Forelimb muscle (tissue), 1 donor: Measurements from ENCODE around the gene WFS1. TPM values are rescaled to one million over a fixed set of nuclear protein-coding genes. Genes with fewer than 3 reads are reported as not detected.
A peak's percentile ranks its signal among the peaks of the same experiment; 100 is the strongest.

Experiments used
- DNase-seq: peaks from one replicate; pipeline ENCODE4 v3.0.0-alpha.2; 2013; ENCODE audit warnings: low read depth
- polyA plus RNA-seq: library from polyadenylated mRNA; unstranded; fragments of 120-200 nt; gene quantifications from one replicate; pipeline ENCODE4 v1.2.1, GENCODE V29; 2013; ENCODE audit not compliant: insufficient read length

Gene WFS1
- polyA plus RNA-seq, 1 donor: 18.5 TPM

DNA sequence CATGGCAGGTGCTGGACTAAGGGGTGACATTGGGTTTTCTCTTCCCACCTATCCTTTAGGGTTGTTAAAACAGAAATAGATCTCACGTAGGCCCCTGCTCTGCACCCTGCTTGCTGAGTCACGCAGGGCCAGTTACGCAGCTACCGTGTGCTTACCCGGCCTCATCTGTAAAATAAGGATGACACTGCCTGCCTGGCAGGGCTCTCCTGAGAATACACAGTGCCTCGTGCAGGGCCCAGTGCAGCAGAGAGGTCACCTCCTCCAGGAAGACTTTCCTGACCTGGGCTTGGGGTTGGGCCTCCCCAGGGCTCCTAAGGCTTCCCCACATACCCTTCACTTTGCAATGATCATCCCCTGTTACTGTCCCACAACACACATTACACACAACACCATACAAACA lies 35.7 kb upstream of the WFS1 start:
- DNase-seq: no peak

DNA sequence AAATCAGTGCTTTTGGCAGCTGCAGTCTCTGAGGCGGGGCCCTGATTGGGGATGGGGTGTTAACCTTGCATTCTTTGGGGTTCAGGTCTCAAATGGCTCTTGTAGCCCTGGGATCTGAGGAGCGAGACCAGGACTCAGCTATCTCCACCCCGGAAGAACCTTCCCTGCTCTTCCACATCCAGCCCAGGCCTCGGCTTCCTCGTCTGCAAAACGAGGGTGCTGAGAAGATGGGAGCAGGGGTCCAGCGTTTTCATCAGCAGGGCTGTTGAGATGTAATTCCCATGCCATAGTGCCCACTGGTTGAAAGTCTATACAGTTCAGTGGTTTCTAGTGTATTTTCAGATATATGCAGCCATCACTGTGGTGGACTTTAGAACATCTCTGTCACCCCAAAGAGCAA lies 34.6 kb upstream of the WFS1 start:
- no peak for DNase-seq

DNA sequence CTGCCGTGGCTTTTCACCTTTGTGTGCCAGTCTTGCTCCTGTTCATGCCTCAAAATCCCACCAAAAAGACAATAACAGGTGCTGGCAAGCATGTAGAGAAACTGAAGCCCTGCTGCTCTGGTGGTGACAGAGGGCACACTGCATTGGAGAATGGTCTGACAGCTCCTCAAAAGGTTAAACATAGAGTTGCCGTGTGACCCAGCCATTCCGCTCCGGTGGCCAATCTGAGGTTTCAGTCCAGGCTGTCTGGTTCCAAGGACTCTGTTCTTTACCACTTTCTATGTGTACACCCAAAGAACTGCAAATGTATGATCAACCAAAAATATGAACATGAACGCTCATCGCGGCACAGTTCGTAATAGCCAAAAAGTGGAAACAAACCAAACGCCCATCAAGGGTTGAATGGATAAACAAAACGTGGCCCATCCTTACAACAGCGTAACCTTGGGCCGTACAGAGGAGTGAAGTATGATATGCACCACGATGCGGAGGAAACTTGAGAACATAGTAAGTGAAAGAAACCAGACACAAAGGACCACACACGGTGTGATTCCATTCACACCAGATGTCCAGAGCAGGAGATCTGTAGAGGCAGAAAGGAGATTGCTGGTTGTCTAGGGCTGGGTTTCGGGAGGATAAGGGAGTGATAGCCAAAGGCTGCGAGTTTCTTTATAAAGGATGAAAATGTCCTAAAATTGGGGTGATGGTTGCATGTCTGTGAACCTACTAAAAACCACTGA lies 33.6 kb upstream of the WFS1 start:
- DNase-seq: no peak

DNA sequence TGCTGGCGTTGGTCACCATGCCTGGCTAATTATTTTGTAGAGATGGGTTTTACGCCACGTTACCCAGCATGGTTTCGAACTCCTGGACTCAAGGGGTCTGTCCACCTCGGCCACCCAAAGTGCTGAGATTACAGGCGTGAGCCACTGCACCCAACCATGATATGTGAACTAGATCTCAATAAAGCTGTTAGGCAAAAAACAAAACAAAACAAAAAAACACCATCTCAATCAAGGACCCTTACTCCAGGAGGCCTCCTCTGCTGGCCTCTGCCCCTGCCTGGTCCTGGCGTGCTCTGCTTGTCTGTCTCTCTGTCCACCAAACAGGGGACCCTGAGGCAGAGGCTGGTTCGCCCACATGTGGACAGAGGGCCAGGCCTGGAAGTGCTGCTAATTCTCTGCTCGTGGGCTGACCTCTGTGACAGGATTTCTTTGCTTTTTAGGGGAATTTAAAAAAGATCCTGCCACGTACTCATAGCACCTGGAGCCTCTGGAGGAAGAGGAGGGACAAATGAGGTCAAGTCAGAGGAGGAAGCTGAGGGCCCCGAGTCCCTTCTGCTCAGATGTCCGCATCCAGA lies 32.7 kb upstream of the WFS1 start:
- no peak for DNase-seq

DNA sequence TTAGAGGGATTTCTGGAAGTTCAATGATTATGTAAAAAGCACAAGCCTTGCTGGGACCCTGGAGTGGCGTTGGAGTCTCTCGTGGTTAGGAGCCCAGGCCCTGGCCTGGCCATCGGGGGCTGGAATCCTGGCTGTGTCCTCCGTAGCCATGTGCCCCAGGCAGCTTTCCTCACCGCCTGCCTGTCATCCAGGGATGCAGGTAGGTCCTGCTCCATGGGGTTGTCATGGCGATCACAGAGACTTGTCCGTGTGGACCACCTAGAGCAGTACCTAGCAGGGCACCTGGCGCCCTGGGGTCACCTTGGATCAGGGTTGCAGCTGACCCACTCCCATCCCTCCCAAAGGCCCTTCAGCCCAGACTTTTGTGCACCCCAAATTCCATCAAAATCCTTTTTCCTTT lies 30.2 kb upstream of the WFS1 start:
- no peak for DNase-seq

DNA sequence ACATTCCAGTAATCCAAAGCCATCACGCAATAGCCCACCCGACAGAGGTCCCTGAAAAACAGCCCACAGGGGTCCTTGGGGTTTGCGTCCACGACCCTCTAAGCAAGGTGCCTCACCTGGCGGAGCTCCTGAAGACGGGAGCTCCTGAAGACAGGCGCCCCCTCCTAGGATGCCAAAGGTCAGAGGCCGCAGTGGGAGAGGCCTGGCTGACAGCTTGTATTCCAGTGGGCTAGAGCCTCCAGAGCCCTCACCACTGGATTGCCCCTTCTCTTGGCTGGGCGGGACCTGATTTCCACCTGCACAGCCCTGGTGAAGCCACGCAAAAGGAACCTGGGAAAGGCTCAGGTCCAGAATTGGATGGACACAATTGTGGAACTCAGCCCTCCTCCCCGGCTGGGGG lies 29.7 kb upstream of the WFS1 start:
- no peak for DNase-seq

DNA sequence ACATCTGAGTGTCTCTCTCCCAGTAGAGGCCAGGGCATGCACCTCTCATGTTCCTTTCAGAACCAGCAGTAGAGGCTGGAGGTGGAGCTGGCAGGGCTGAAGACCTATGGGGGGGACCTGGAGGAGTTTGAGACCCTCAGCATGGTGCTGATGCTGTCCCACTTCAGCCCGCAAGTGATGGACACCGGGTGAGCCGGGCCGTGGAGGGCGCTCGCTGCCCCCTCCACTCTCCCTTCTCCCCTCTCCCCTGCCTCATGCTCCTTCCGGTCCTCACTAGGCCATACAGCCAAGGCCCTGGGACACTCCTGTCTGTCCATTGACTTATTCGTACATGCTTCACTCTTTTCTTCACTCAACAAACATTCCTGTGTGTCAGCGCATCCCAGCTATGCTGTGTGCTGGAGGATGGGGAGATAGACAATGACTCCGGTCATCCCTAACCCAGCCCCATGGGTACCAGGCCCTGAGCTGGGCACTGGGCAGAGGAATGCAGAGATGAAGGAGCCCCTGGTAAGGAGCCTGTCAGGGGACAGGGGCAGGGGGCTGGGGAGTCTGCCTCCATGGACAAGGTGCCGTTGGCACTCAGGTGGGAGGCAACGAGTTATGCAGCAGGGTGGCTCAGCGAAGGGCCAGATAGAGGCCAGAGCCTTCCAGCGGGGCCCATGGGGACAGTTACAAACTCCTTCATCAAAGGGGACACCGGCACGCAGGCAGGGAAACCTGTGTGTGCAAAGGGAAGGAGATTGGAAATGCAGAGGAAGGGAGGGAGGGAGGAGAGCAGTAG lies 28.4 kb upstream of the WFS1 start:
- DNase-seq: no peak

DNA sequence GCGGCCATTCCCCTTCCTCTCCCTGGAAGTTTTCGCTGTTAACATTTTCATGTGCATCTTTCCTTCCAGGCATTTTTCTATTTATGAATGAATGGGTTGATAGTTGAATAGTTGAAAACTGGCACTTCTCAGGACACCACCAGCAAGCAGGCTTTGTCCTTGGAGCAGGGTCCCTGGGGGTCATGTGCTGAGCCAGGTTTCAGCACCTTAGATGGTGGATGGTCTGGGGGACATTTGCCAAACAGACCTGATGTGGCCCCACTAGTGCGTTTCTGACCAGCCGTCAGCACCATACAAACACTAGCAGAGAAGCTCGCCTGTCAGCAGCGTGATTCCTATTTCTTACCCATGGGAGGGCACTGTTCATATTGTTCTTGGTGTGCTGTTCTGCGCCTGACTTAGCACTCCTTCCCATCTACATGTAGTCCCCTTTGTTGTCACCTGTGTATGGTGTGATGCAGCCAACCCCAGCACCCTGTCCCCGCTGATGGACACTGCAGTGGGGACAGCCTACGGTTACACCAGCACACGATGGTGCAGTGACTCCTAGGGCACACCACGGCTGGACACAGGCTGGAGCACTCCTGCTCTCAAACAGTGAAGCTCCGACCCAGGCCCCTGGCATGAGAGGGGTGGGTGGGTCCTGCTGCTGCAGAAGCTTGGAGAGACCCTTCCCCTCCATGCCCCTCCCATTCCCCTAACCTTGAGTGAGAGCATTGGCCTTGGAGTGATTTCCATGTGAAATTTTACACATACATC lies 27.2 kb upstream of the WFS1 start:
- no peak for DNase-seq

DNA sequence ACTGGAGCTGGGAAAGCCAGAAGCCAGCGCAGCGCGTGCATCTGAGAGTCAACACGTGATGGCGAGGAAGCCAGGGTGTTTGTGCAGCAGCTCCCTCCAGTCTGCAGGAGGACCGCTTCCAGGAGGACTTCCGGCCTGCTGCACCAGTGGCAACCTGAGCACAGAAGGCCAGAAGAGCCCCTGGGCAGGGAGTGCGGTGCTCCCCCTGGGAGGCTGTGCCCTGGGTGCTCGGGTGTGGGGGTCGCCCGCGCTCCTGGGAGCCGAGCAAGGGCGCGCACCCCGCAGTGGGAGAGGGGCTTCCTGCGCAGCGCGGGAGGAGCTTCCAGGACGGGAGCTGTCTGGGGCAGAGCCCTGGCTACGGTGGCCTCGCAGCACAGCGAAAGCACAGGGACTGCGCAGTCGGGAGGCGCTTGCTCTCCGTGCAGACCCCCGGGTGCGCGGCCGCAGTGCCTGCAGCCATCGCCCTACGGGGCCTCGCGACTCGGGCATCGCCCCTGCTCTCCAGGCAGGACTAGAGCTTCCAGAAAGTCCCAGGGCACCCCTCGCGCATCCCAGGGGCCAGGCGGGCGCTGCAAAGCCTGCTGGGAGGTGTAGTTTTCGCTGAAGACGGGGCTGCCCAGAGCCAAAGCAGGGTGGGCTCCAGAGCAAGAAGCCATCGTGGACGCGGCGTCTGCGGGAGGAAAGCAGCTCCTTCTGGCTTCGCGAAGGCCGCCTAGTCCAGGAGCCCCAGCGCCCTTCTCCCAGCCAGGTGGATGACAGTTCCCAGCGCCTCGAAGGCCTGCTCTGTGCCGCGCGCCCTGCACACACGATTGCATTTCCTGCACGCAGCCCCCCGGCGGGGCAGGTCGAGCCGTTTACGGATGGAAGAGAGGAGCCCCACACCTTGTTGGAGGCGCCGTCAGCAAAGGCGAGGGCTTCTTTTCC lies 24.1 kb upstream of the WFS1 start:
- DNase-seq: no peak

DNA sequence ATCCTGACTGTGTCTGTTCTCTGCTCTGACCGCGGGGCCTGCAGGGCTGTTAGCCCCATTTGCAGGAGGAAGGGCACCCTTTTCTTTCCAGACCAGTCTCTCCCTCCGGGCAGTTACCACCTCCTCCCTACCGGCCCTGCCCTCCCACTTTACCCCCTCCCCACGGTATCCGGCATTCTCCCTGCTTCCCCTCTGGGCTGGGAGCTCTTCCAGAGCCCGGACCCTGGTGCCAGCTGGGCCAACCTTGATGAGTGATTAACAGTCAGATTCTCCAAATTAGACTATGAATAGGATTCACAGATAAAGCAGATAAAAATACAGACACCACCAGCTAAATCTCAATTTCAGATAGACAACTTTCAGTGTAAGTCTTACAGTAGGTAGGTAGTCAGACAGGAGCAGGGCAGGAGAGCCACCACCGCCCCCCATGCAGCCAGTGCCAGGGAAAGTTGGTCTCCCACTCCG lies 23.4 kb upstream of the WFS1 start:
- DNase-seq: no peak

DNA sequence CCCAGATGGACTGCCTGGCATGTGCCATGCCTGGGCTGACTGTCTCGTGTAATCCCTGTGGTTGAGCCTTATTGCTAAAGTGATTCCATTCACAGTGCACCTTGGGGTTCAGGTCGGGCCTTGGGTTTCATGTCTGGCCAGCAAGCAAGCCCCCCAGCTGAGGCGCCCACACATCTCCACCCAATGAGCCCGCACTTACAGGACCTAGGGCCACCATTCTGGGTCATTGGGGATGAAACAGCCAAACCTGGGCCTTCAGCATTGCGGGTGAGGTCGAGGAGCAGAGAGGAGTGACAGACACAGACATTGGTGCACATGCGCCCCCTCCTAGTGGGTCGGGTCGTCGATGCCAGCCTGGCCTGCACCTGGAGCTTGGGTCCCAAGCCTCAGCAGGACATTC lies 21.3 kb upstream of the WFS1 start:
- DNase-seq: no peak

DNA sequence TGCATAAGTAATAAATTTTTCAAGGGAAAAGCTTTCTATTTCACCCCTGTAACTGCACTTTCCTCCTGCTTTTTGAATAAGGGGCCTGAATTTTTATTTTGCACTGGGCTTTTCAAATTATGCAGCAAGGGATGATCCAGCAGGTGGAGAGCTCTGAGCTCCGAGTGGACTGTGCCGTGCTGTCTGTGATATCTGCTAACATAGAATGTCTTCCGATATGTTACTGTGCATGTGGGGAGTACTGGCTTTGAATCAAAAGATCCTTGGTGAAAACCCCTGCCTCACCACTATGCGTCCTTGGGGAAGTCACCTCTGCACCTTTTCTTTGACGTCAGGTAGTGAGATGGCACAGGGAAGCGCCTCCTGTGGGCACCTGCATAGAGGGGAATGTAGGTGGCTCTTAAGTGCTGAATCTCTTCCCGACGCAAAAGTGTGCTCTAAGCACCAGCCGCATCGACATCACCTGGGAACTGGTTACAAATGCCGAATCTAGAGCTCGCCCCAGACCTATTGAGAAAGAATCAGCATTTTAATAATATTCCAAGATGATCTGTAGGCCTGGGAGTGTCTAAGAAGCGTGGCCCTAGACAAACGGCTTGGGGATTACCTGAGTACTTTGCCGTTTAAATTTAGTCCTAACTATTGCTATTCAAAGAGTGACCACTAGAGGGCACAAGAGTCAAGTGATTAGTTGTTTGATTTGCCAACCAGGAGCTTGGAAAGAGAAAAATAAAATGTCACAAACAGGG lies 19.2 kb upstream of the WFS1 start:
- peak; percentile 44 for DNase-seq

DNA sequence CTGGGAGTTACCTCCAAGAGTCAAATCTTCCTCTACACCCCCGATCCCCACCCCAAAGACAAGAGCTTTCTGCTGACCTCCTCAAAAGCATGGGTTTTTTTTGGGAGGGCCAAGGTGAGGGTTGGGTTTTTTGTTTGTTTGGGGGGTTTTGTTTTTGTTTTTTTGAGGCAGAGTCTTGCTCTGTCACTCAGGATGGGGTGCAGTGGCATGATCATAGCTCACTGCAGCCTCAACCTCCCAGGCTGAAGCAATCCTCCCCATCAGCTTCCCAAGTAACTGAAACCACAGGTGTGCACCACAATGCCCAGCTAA lies 18.7 kb upstream of the WFS1 start:
- no peak for DNase-seq

DNA sequence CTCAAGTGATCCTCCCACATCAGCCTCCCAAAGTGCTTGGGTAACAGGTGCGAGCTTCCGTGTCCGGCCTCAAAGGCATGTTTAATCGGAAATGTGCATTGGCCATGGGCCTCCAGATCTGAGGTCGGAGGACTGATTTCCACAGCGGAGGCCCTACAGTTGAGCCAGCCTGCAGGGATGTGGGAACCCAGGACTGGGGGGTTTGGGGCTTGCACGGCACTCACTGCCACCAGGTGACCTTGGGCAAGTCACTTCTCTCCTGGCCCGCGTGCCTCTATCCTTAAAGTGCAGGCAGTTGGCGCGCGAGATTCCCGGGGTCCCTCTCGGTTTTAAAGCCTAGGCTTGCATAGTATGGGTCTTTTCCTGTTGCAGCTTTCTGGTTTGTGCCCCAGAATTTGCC lies 18.3 kb upstream of the WFS1 start:
- no peak for DNase-seq

DNA sequence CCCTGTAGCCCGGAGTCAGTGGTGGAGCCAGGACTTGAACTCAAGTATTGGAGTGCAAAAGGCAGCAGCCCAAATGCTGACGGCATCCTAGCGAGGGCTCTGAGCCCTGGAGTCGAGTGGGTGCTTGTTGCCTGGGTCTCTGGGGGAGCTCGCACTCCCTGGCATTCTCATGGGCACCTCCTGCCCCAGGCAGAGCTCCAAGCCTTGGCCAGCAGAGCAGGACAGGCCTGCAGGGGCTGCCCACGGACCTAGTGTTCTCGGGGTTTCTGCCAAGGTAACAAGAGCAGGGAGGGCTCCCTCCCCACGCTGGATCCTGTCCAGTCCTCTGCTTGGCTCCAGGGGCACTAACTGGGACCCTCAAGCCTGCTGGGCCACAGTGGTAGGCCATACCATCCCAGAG lies 17.6 kb upstream of the WFS1 start:
- no peak for DNase-seq

DNA sequence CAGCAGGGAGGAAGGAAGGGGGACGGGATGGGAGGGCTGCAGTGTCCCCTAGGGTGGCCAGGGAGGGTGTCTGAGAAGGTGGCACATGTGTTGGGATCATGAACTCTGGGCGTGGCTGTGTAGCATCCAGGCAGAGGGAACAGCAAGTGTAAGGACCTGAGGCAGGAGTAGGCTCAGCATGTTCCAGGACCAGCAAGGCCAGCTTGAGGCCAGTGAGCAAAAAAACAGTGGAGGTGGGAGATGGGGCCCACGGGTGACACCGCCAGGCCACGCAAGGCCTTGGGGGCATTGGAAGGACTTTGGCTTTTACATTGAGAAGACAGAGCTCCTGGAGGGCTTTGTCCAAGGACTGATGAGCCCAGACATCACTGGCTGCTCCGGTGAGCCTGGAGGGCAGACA lies 16.5 kb upstream of the WFS1 start:
- DNase-seq: no peak

DNA sequence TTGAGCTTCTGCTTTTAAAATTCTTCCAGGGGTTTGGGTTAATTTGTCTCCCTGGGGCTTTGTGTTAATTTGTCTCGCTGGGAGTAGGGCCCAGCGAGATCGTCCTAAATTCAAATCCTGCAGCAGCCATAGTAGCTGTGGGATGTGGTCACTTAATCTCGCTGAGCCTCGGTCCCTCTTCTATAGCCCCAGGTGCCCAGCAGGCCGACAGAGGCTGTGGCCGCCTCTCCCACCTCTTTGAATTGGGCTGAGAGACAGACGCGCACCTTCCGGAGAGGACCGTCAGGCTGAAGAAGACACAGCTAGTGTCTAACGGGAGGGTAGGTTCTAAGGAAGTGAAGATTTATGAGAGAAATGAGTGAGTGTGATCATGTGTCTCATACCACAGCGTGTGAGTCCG lies 15.7 kb upstream of the WFS1 start:
- no peak for DNase-seq

DNA sequence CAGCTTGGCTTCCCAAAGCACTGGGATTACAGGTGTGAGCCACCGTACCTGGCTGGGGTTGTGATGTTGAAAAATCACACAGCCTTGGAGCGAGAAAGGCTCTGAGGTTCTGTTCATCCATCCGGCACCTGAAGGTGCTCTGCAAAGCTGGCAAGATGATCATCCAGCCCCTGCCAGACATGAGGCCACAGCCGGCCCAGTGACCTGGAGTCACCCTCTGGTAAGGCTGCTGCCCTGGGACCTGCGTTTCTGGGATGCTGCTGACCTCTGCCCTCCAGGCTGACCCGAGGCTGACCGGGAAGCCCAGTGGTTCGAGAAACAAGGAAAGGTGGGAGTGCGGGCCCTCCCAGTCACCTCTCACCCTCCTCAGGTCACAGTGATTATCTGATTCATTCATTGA lies 13.5 kb upstream of the WFS1 start:
- DNase-seq: no peak

DNA sequence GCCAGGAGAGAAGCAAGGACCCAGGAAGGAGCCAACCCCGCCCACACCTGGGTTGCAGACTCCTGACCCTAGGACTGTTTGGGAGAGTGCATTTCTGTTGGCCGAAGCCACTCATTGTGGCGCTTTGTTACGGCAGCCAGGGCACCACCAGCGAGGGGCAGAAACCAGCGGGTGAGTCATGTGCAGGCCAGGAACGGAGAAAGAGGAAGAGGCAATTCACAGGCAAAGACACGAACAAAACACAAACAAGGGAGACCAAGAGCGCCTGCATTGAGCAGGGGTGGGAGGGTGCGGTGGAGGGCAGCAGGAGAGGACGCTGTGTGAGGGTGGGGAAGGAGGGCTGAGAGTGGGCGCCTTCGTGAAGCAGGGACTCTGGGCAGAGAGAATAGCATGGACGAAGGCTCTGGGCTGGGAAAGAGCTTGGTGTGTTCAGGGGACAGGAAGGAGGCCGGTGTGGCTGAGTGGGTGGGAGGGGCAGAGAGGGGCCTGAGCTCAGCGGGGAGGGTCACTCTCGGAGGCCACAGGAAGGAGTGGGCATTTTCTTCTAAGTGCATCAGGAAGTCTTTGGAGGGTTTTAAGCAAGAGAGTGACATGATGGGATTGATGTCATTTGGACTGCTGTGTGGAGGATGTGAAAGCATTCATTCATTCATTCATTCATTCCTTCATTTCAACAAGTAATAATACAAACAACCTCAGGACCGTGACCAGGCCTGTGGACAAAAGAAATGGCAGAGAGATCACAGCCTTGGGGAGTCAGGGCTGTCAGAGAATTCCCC lies 12.2 kb upstream of the WFS1 start:
- DNase-seq: no peak

DNA sequence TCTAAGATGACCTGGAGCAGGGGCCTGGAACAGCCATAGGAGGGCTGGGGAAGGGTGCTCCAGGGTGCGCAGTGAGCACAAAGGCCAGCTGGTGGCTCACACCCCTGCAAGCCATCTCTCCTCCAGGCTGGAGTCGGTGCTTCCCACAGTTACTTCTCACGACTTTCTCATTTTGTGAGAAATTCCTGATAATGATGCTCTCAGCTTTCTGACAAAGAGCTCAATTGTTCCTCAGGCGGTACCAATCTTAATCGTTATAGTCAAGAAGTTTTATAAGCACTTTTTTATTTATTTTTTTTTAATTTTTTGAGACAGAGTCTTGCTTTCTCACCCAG lies 11.7 kb upstream of the WFS1 start:
- DNase-seq: no peak
